ENCODE data around the gene CHTF18.
"Not testable (repeated sequence)": the region's sequence is repeated elsewhere in the genome, so short reads cannot be mapped to it uniquely, and the experiment has no call there.

The CHTF18 gene

DNA sequence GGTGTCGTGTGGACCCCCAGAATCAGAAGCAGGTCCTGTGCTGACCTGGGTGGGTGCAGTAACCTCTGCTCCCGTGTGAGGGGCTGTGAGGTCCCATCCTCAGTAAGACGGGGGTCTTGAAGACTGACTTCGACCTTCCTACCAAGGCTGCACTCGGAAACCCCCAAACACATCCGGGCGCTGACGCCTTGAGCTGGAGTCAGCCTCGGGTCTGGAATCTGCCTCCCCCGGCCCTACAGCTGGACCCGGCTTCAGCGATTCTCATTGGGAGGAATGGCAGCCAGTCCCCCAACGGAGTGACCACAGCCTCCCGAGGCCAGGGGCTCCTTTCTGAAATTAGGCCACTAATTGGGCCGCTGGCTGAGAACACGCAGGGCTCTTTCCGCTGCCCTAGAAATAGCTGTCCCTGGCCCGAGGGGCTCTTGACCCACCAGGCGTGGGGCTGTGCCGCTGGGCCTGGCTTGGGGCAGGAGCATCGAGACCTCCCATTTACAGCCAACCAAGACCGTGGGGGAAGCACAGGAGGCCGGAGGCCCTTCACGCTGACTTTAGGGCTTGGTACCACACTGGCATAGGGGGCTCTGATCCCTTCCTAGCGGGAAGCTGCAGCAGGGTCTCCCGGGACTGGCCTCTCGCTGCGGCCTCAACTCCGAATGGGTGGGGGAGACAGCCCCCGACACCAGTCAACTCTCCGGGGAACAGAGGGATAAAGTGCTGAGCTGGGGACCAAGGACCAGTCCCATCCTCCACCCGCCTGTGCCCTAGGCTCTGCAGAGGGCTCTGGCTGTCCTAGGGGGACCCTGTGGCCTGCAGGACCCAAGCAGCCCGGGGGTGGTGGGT, 14.7 kb downstream of the CHTF18 start:
- in situ Hi-C loops (cut with MboI; ENCODE audit: low sequenced_read_pairs), result no loop called here

DNA sequence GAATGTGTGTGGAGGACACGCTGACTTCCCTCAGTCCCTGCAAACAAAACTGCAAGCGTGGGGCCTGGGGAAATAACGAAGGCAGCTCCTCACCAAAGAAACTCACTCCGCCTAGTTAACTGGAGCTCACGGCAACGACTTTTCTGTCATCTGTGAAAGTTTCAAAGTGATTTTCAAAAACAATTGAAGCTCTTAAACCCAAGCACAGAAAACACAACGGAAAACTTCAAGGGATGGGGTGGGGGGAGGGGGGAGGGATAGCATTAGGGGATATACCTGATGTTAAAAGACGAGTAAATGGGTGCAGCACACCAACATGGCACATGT, 15.3 kb downstream of the CHTF18 start:
- in situ Hi-C loops (cut with MboI; ENCODE audit: low sequenced_read_pairs), result no loop called here

DNA sequence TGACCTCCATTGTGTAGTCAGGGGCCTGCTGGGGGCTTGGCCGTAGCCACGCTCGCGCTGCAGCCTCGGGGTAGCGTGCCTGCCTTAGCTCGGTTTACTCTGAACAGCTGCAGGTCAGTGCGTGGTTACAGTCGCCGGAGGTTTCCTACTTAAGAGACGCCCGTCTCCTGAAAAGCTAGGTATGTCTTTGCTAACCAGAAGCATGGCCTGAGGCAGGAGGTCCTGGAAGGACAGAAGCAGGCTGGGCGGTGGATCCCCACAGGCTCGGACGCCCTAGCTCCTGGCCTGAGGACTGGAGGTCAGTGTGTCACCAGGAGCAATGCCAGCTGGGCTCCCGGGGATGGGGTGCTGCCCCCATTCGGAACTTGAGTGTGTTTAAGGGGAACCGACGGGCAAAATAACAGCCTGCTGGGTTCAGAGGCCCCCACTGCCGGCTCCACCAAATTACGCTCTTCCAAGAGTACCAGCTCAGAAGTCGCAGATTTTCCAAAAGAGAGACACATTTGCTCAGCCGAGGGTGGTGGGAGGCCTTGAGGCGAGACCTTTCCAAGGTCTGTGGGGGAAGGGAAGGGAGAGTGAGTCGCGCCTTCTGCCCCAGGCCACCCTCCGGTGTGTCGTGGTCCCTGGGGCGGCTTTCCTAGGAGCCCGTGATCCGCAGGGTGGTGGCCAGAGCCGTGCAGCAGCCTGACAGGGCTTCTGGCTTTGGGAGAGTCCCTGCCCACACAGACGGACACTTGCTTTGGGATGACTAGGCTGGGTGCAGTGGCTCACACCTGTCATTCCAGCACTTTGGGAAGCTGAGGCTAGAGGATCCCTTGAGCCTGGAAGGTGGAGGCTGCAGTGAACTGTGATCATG, 16.0 kb downstream of the CHTF18 start:
- in situ Hi-C loops (cut with MboI; ENCODE audit: low sequenced_read_pairs), result no loop called here

DNA sequence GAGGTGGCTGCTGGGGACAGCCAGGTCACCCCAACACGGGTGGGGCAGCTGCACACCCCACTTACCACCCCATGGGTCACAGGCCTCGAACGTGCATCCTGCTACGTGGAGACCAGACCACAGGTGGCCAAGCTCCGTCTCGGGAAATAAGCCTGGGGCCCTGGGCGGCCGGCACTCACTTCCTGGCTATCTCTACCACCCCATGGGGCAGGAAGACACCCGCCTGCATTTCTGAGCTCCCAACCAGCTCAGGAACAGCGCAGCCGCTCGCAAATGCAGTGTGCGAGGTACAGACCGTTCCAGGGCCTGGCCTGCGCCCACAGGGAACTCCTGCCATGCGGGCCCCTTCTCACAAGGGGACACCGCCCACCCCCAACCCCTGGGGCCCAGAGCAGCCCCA, 17.1 kb downstream of the CHTF18 start:
- in situ Hi-C loops (cut with MboI; ENCODE audit: low sequenced_read_pairs), result no loop called here

DNA sequence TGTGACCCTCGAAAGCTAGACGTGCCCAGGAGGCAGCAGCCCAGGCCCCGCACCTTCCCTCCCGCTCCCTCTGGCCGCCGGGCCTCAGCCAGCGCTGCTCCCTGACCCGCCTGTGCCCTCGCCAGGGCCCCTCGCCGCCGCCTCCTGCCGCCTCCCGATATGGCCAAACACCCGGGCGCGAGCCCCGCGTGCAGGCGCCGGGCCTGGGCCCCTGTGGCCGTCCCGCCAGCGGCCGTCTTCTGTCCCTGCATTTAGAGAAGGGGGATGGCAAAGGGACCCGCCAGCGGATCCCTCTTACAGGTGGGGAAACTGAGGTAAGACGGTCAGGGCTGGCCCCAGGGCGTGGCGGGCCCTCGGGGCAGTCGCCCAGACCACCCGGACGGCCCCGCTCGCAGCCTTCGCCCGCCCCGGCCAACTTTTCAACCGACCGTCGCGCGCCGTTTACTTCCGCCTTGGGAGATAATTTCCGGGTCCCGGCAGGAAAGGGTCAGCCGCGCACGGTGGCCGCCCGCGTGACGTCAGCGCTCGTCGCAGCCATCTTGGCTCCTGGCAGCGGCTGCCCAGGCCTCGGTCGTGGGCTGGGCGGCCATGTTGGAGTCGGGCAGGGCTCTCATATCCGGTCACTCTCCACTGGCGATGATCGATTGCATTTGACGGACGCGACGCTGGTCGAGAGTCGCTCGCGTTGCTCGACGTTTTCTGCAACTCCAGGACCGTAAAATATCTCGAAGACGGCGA, 19.1 kb downstream of the CHTF18 start:
- in situ Hi-C loops (cut with MboI; ENCODE audit: low sequenced_read_pairs), result no loop called here

- in situ Hi-C loops (cut with MboI; ENCODE audit: low sequenced_read_pairs), result no loop called here
These were observed 19.6 kb downstream of the CHTF18 start for GRCh38 chr16:808085-808386.

GRCh38 chr16:813204-813915, 24.9 kb downstream of the CHTF18 start:
- in situ Hi-C loops (cut with MboI; ENCODE audit: low sequenced_read_pairs), result no loop called here

DNA sequence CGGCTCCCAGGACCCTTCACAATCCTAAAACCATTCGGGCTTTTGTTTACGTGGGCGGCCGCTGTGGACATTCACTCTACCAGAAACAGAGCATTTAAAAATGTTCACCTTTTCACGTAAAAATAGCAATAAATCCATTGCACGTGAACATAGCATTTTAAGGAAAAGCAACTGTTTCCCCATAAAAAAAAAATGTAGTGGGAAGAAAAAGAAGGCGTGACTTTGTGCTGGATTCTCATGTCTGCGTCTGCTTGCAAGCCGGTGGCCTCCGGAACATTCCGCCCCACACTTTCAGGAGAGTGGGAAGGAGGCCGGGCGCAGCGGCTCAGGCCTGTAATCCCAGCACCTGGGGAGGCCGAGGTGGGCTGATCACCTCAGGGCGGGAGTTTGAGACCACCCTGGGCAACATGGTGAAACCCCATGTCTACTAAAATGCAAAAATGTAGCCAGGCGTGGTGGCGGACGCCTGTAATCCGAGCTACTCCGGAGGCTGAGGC, 25.5 kb downstream of the CHTF18 start:
- in situ Hi-C loops (cut with MboI; ENCODE audit: low sequenced_read_pairs), result no loop called here

DNA sequence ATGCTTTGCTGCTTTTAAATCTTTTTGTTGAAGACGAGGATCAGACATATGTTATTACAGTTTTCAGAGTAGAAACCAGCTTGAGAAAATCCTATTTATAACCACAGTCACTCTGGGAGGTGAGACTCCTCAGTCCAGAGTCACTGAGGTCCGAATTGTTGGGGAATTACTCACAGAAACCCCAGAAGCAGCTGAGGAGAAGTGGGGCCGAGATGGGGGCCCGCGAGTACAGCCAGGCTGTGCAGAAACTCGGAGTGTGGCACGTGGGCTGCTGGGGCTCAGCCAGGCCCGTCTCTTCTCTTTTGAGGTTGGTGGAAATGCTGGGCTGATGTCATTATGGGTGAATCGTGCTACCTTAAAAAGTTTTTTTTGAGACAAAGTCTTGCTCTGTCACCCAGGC, 26.6 kb downstream of the CHTF18 start:
- in situ Hi-C loops (cut with MboI; ENCODE audit: low sequenced_read_pairs), result no loop called here

DNA sequence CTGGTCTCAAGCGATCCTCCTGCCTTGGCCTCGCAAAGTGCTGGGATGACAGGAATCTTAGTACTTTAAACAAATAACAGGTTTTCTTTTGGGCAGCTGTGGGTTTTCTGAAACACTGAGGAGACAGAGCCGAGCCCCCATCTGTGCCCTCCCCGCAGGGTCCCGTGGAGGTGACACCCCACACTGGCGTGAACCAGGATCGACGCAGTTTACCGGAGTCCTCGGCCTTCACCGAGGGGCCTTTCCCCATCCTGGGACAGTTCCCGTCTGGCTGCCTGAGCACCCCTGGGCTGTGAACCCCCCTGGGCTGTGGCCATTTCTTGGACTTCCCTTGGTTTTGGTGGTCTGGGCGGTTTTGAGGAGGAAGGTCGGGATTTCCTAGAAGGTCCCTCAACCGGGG, 27.4 kb downstream of the CHTF18 start:
- in situ Hi-C loops (cut with MboI; ENCODE audit: low sequenced_read_pairs), result no loop called here

DNA sequence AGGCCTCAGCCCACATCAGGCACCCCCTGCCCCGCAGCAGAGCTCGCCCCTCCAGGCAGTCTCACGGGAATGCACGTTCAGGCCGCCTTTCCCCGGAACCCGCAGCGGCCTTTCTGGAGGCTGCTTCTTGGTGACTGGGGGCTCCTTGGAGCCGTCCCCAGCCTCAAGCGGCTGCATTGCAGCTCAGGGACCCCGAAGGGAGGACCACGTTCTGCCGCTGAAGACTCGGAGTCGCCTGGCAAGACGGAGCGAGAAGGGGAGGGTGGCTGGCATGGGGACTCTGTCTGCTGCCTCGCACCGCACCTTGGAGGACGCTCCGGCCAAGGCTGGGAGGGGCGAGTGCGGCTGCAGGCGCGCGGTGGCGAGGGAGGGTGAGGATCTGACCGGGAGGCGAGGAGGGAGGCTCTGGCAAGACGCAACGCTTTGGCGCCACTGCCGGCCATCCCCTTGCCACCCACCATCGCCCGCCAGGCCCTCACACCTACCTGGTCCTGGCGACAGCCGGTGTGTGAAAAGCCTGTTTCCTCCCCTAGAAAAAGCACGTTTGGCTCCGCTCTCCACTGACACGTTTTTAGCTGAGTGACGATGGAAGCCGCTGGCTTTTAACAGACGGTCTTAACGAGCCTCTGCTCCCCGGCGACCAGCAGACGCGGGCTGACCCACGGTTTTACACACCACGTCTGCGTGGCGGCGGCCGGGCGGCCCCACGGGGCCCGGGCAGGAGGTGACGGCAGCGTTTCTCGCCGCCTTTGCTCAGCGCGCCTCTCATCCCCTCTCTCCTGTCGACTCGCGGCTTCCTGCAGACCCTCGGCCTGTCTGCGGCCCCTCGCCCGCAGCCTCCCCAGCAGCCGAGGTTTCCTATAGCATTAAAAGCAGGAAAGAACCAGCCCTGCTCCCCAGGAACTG, 28.8 kb downstream of the CHTF18 start:
- in situ Hi-C loops (cut with MboI; ENCODE audit: low sequenced_read_pairs), result no loop called here

DNA sequence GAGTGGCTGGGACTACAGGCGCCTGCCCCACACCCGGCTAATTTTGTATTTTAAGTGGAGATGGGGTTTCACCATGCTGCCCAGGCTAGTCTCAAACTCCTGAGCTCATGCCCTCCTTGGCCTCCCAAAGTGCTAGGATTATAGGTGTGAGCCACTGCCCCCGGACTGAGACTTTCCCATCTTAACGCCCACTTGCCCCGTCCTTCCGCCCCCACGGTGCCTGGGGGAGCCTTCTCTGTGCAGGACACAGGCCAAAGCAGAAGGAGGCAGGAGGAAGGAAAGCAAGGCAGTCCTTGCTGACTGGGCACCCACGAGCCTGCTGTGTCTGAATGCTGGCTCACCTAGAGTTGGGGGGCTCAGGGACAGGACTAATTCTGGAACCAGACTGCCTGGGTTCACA, 29.7 kb downstream of the CHTF18 start:
- in situ Hi-C loops (cut with MboI; ENCODE audit: low sequenced_read_pairs), result no loop called here

GRCh38 chr16:818592-818991, 30.2 kb downstream of the CHTF18 start:
- in situ Hi-C loops (cut with MboI; ENCODE audit: low sequenced_read_pairs), result no loop called here

DNA sequence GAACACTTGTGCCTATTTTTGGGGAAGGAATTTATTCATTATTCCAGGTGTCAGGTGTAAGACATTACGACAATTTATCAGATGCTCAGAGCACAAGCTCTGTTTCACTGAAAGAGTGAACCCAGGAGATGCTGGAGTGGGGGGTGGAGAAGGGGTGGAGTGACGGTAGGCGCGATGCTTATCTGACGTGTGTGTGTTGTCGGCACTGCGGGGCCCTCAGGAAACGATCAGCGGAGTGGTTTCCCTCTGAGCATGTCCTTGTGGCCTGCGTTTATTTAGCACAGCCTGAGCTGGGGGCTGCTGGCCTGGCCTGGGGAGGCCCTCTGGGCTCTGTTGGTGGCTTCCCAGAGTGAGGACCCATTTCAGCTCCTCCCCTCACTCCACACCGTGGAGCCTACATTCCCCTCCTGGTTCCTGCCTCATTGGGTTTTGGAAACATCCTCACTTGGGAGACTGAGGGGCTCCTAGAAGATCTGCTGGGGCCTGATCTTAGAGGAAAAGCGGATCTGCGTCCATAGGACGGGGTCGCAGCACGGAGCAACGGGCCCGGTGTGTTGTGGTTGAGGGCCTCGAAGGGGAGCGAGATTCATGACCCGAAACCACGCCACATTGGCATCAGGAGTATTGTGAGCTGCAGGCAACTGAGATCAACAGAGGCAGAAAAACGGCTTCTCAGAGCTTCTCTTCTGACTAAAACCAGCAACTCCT, 31.1 kb downstream of the CHTF18 start:
- in situ Hi-C loops (cut with MboI; ENCODE audit: low sequenced_read_pairs), result no loop called here

- in situ Hi-C loops (cut with MboI; ENCODE audit: low sequenced_read_pairs), result not testable (repeated sequence)
These were observed 31.6 kb downstream of the CHTF18 start for GRCh38 chr16:820044-820408.

- in situ Hi-C loops (cut with MboI; ENCODE audit: low sequenced_read_pairs), result no loop called here
These were observed 32.3 kb downstream of the CHTF18 start for GRCh38 chr16:820748-821147.

GRCh38 chr16:821751-822150, 33.3 kb downstream of the CHTF18 start:
- in situ Hi-C loops (cut with MboI; ENCODE audit: low sequenced_read_pairs), result no loop called here

DNA sequence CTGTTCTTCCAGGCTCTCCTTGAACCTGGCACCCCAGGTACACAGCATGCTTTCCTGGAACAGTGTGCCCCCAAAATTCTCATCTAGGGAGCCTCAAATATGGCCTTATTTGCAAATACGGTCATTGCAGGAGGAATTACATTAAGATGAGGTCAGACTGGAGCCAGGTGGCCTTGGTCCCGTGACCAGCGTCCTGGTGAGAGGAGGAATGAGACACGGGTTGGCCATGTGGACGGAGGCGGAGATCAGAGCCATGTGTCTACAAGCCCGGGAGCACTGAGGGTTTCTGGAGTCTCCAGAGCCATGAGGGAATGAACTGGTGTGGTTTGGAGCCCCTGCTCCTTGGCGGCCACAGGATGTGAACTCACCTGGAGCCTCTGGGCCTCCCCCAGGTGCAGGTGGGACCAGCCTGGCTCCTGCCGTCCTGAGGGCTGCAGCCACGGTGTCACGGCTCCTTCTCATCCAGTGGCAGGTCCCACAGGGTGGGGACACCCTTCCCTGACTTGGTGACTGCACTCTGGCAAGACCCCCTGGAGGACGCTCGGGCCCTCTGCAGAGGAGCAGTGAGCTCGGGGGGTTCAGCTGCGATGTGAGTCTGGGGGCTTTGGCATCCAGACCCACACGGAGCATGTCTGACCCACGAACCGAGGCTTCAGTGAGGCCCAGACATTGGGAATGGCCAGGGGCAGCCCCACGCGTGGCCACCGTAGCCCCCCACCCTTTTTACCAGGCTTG, 33.9 kb downstream of the CHTF18 start:
- in situ Hi-C loops (cut with MboI; ENCODE audit: low sequenced_read_pairs), result no loop called here

GRCh38 chr16:822909-823297, 34.5 kb downstream of the CHTF18 start:
- in situ Hi-C loops (cut with MboI; ENCODE audit: low sequenced_read_pairs), result no loop called here

Measured in HL-60/S4 treated with phorbol 12-myristate 13-acetate at 8.2 ng/mL for 4 days and 3 days (cell line).